Smooth muscle cell (in vitro differentiated cells): Measurements from ENCODE around the gene OR8S1. TPM values are rescaled to one million over a fixed set of nuclear protein-coding genes. Genes with fewer than 3 reads are reported as not detected.
"Not testable (repeated sequence)": the region's sequence is repeated elsewhere in the genome, so short reads cannot be mapped to it uniquely, and the experiment has no call there.

ENCODE experiments used
- DNase-seq: peaks from one replicate; lab custom pipeline; 2025; ENCODE audit not compliant: unreplicated experiment; lab: John Stamatoyannopoulos, UW
- H2AFZ ChIP-seq: fragments of 200-600 bp; sonication (generic); 2 replicates; pipeline ENCODE4 v1.6.0; 2016; ENCODE audit warnings: antibody characterized with exemption, low read depth, mild to moderate bottlenecking
- H3F3A ChIP-seq: fragments of 200-600 bp; sonication (generic); 2 replicates; pipeline ENCODE4 v1.6.0; 2017; ENCODE audit warnings: antibody characterized with exemption, low read depth
- H3K27ac ChIP-seq: fragments of 200-600 bp; sonication (generic); 2 replicates; pipeline ENCODE4 v1.5.1; 2016; ENCODE audit warnings: low read depth, mild to moderate bottlenecking
- H3K27me3 ChIP-seq: fragments of 200-600 bp; sonication (generic); 2 replicates; pipeline ENCODE4 v1.6.1; 2016; ENCODE audit warnings: low read depth, mild to moderate bottlenecking
- H3K36me3 ChIP-seq: fragments of 200-600 bp; sonication (generic); 2 replicates; pipeline ENCODE4 v1.5.1; 2016; ENCODE audit warnings: low read depth
- H3K4me1 ChIP-seq: fragments of 200-600 bp; sonication (generic); 2 replicates; pipeline ENCODE4 v1.5.1; 2016; ENCODE audit warnings: low read depth
- H3K4me2 ChIP-seq: fragments of 200-600 bp; sonication (generic); 2 replicates; pipeline ENCODE4 v1.6.0; 2016; ENCODE audit warnings: mild to moderate bottlenecking
- H3K4me3 ChIP-seq: fragments of 200-600 bp; sonication (generic); 2 replicates; pipeline ENCODE4 v1.5.1; 2016; ENCODE audit warnings: mild to moderate bottlenecking
- H3K79me2 ChIP-seq: fragments of 200-600 bp; sonication (generic); 2 replicates; pipeline ENCODE4 v1.6.0; 2016; ENCODE audit warnings: low read depth, mild to moderate bottlenecking
- H3K9ac ChIP-seq: fragments of 200-600 bp; sonication (generic); 2 replicates; pipeline ENCODE4 v1.6.0; 2016; ENCODE audit warnings: low read depth
- H3K9me3 ChIP-seq: fragments of 200-600 bp; sonication (generic); replicated peaks from 2 replicates; pipeline ENCODE4 v1.5.1; 2016; ENCODE audit warnings: low read depth
- H4K20me1 ChIP-seq: fragments of 200-600 bp; sonication (generic); 2 replicates; pipeline ENCODE4 v1.6.0; 2016; ENCODE audit warnings: low read depth
- CTCF ChIP-seq: fragments of 200-600 bp; sonication (generic); IDR thresholded peaks from 2 replicates; pipeline ENCODE4 v1.5.1; 2017; ENCODE audit warnings: borderline replicate concordance, mild to moderate bottlenecking, antibody characterized with exemption; ENCODE audit not compliant: insufficient read depth, poor library complexity, severe bottlenecking
- WGBS: methylation state at CpG from one replicate; pipeline ENCODE4 v1.1.7; 2016; ENCODE audit warnings: low lambda C conversion rate; 5-methylcytosine and 5-hydroxymethylcytosine counted together
- polyA plus RNA-seq: library from polyadenylated mRNA; unstranded; fragments of >200 nt; fragmentation: Nextera tagmentation; extraction: Ambion mirVana; gene quantifications from 2 replicates; pipeline ENCODE4 v1.2.1, GENCODE V29; 2016
- total RNA-seq: library from RNA; depleted of rRNA; stranded (reverse); fragments of >200 nt; gene quantifications from 2 replicates; pipeline ENCODE4 v1.2.3, GENCODE V29; 2014

The OR8S1 gene
- total and polyA plus RNA-seq, 2 experiments from 2014 or later: not detected

DNA sequence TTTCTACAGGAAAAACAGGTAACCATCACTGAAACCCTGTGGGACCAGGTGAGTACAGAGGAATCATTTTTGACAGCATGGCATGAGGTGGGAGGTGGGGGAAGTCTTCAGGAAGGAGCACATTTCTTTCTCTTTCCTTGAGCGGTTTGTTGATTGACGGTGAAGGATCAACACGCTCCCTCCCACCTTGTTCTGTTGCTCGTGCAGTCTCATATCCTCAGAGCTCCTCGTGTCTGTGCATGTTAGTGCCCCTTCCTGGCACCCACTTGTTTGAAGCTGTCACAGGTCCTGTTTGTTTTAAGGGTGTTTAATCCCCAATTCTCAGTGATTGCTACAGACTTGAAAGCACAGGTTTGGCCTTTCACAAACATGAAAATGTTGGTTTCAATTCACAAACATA lies 38.8 kb upstream of the OR8S1 start:
- H3K27me3 ChIP-seq: no peaks in the 10 kb centered on the region
- H3K9me3 ChIP-seq: no peaks in the 10 kb centered on the region
- no peaks in the 10 kb centered on the region for H3K36me3 ChIP-seq
- H2AFZ ChIP-seq: no peak overlapping the region
- H3F3A ChIP-seq: no peaks in the 10 kb centered on the region
- no peak for TF ChIP-seq CTCF
- H3K4me3 ChIP-seq: no peak overlapping the region
- H4K20me1 ChIP-seq: no peaks in the 10 kb centered on the region
- H3K79me2 ChIP-seq: no peaks in the 10 kb centered on the region
- DNase-seq: no peak
- no peak overlapping the region for H3K9ac ChIP-seq
- 82% methylated on average over 5 of the region's 5 CpGs for WGBS
- peaks cover 2% of the 10 kb centered on the region for H3K4me1 ChIP-seq
- no peak overlapping the region for H3K27ac ChIP-seq
- H3K4me2 ChIP-seq: no peak overlapping the region

- DNase-seq: no peak
- Histone ChIP-seq H3K4me3 (no peak overlapping the region), H3K4me2 (peak overlapping the region; percentile 66), H3K36me3 (no peaks in the 10 kb centered on the region), H3F3A (no peaks in the 10 kb centered on the region), H3K4me1 (peaks cover 2% of the 10 kb centered on the region), H2AFZ (peak overlapping the region; percentile 91), H4K20me1 (no peaks in the 10 kb centered on the region), H3K9me3 (no peaks in the 10 kb centered on the region), H3K27ac (peak overlapping the region; percentile 76), H3K27me3 (no peaks in the 10 kb centered on the region), H3K9ac (peak overlapping the region; percentile 21), H3K79me2 (no peaks in the 10 kb centered on the region)
- WGBS: 8% methylated on average over 2 of the region's 2 CpGs
- TF ChIP-seq CTCF: no peak
Measured at GRCh38 chr12:48489012-48489411, 36.4 kb upstream of the OR8S1 start.

DNA sequence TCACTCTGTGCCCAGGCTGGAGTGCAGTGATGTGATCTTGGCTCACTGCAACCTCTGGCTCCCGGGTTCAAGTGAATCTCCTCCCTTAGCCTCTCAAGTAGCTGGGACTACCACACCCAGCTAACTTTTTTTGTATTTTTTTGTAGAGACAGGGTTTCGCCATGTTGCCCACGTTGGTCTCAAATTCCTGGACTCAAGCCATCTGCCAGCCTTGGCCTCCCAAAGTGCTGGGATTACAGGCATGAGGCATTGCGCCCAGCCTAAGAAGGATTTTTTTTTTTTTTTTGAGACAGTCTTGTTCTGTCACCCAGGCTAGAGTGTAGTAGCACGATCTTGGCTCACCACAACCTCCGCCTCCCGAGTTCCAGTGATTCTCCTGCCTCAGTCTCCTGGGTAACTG lies 36.0 kb upstream of the OR8S1 start:
- Histone ChIP-seq H3K9ac (peak overlapping the region; percentile 21), H2AFZ (peak overlapping the region; percentile 91), H3K27ac (peak overlapping the region; percentile 76), H3K4me2 (peak overlapping the region; percentile 66)
- not testable (repeated sequence) for H4K20me1 ChIP-seq, H3F3A ChIP-seq, DNase-seq, H3K36me3 ChIP-seq, H3K27me3 ChIP-seq, H3K4me1 ChIP-seq, H3K9me3 ChIP-seq, H3K79me2 ChIP-seq, H3K4me3 ChIP-seq
- 82% methylated on average over 7 of the region's 7 CpGs for WGBS

- not testable (repeated sequence) for H3K4me1 ChIP-seq, H3K79me2 ChIP-seq, H3K4me3 ChIP-seq, H4K20me1 ChIP-seq, H3K9ac ChIP-seq, H3K9me3 ChIP-seq, H3F3A ChIP-seq, H3K27ac ChIP-seq, H3K36me3 ChIP-seq, H3K27me3 ChIP-seq, DNase-seq, H2AFZ ChIP-seq, H3K4me2 ChIP-seq
- 96% methylated on average over 9 of the region's 32 CpGs for WGBS
Measured at GRCh38 chr12:48500281-48500680, 25.2 kb upstream of the OR8S1 start.

DNA sequence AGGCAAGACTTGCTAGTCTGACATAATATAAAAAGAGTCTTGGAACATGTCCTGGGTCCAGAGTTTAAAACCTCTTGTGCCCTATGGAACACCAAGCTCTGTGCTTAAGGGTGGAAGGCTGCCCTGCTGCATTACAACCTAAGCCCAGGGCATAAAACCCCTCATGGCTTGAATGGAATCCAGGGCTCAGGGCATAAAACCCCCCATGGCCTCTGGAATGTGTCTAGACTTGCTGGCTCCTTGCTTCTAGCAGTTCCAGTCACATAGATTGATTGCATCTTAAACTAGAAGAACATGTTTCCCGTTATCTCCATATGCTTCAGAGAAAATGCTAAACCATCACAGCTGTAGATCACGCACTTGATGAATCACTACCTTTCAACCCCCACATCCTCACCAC lies 18.6 kb upstream of the OR8S1 start:
- not testable (repeated sequence) for H3F3A ChIP-seq, H3K9me3 ChIP-seq, DNase-seq, H3K36me3 ChIP-seq, H3K9ac ChIP-seq, H3K27me3 ChIP-seq, H2AFZ ChIP-seq, H3K4me1 ChIP-seq, H4K20me1 ChIP-seq, H3K27ac ChIP-seq, H3K79me2 ChIP-seq, H3K4me3 ChIP-seq, H3K4me2 ChIP-seq
- 74% methylated on average over 2 of the region's 2 CpGs for WGBS
